WTC11 (cell line): ENCODE data around the gene ERC2. TPM values are rescaled to one million over a fixed set of nuclear protein-coding genes. Genes with fewer than 3 reads are reported as not detected.

ENCODE experiments used
- ATAC-seq: fragments of 200-7000 bp; cut with Tn5 transposase; 2 replicates; pipeline ENCODE4 v1.10.0; 2021; ENCODE audit warnings: mild to moderate bottlenecking, moderate library complexity
- CTCF ChIA-PET: fragments of 300-600 bp; sonication (Branson Sonifier 250); formaldehyde crosslinking; loops from one replicate; lab custom pipeline; 2021; ENCODE audit warnings: antibody characterized with exemption; lab: Charles Lee
- POLR2A ChIA-PET: fragments of 350-600 bp; sonication (Branson Sonifier 250); formaldehyde crosslinking; loops from one replicate; lab custom pipeline; 2021; ENCODE audit warnings: antibody characterized with exemption; lab: Charles Lee
- DNase-seq: peaks from one replicate; pipeline ENCODE4 v3.0.0; 2021; ENCODE audit warnings: low spot score
- H3K27ac Mint-ChIP-seq: 2 replicates; pipeline ENCODE4 v1.8.0; 2021; ENCODE audit warnings: mixed read lengths
- H3K27me3 Mint-ChIP-seq: 2 replicates; pipeline ENCODE4 v1.8.0; 2021; ENCODE audit warnings: low read depth, mild to moderate bottlenecking, moderate library complexity, mixed read lengths
- H3K36me3 Mint-ChIP-seq: 2 replicates; pipeline ENCODE4 v1.8.0; 2021; ENCODE audit warnings: mixed read lengths
- H3K4me1 Mint-ChIP-seq: 2 replicates; pipeline ENCODE4 v1.8.0; 2022; ENCODE audit warnings: mixed read lengths
- H3K4me3 Mint-ChIP-seq: 2 replicates; pipeline ENCODE4 v1.8.0; 2021; ENCODE audit warnings: mild to moderate bottlenecking, moderate library complexity, mixed read lengths
- H3K9me3 Mint-ChIP-seq: 2 replicates; pipeline ENCODE4 v1.8.0; 2021; ENCODE audit warnings: mixed read lengths
- ATF3 ChIP-seq: sonication (generic); formaldehyde crosslinking; conservative IDR thresholded peaks from 2 replicates; pipeline ENCODE4 v1.8.1; 2022; ENCODE audit warnings: mild to moderate bottlenecking, missing genetic modification reagents
- ATF6 ChIP-seq: sonication (generic); formaldehyde crosslinking; IDR thresholded peaks from 2 replicates; pipeline ENCODE4 v1.8.1; 2023; ENCODE audit warnings: mild to moderate bottlenecking, missing genetic modification reagents
- CREM ChIP-seq: sonication (generic); formaldehyde crosslinking; IDR thresholded peaks from 2 replicates; pipeline ENCODE4 v1.8.1; 2022; ENCODE audit warnings: mild to moderate bottlenecking, missing genetic modification reagents, moderate library complexity
- E2F4 ChIP-seq: sonication (generic); formaldehyde crosslinking; IDR thresholded peaks from 2 replicates; pipeline ENCODE4 v1.8.1; 2022; ENCODE audit warnings: low read depth, mild to moderate bottlenecking, moderate library complexity, missing genetic modification reagents, borderline replicate concordance
- FOXK1 ChIP-seq: sonication (generic); formaldehyde crosslinking; IDR thresholded peaks from 2 replicates; pipeline ENCODE4 v1.8.0; 2022; ENCODE audit warnings: mild to moderate bottlenecking, moderate library complexity, missing genetic modification reagents
- IRF1 ChIP-seq: sonication (generic); formaldehyde crosslinking; IDR thresholded peaks from 2 replicates; pipeline ENCODE4 v1.8.0; 2023; ENCODE audit warnings: missing genetic modification reagents
- IRF2 ChIP-seq: sonication (generic); formaldehyde crosslinking; IDR thresholded peaks from 2 replicates; pipeline ENCODE4 v1.8.0; 2022; ENCODE audit warnings: low read depth, missing genetic modification reagents, borderline replicate concordance
- MAX ChIP-seq: sonication (generic); formaldehyde crosslinking; IDR thresholded peaks from 2 replicates; pipeline ENCODE4 v1.8.0; 2022; ENCODE audit warnings: mild to moderate bottlenecking, missing genetic modification reagents
- MXD4 ChIP-seq: fragments of 250-450 bp; sonication (Bioruptor Pico); IDR thresholded peaks from 2 replicates; pipeline ENCODE4 v1.8.0; 2021; ENCODE audit warnings: mild to moderate bottlenecking, moderate library complexity, borderline replicate concordance
- NR3C1 ChIP-seq: sonication (generic); formaldehyde crosslinking; conservative IDR thresholded peaks from 2 replicates; pipeline ENCODE4 v1.8.1; 2023; ENCODE audit warnings: low read depth, mild to moderate bottlenecking, missing genetic modification reagents
- PRRX2 ChIP-seq: fragments of 250-450 bp; sonication (Bioruptor Pico); IDR thresholded peaks from 2 replicates; pipeline ENCODE4 v1.8.0; 2021; ENCODE audit warnings: mild to moderate bottlenecking
- RORB ChIP-seq: fragments of 250-450 bp; sonication (Bioruptor Pico); IDR thresholded peaks from 2 replicates; pipeline ENCODE4 v1.9.0; 2021; ENCODE audit warnings: mild to moderate bottlenecking
- SMAD4 ChIP-seq: sonication (generic); formaldehyde crosslinking; IDR thresholded peaks from 2 replicates; pipeline ENCODE4 v1.8.0; 2022; ENCODE audit warnings: mild to moderate bottlenecking, missing genetic modification reagents
- ZNF219 ChIP-seq: sonication (generic); formaldehyde crosslinking; IDR thresholded peaks from 2 replicates; pipeline ENCODE4 v1.8.0; 2023; ENCODE audit warnings: missing genetic modification reagents, mild to moderate bottlenecking, borderline replicate concordance
- ZNF317 ChIP-seq: sonication (generic); formaldehyde crosslinking; IDR thresholded peaks from 2 replicates; pipeline ENCODE4 v1.8.1; 2023; ENCODE audit warnings: low read depth, mild to moderate bottlenecking, moderate library complexity, missing genetic modification reagents, borderline replicate concordance
- ZNF396 ChIP-seq: fragments of 250-450 bp; sonication (Bioruptor Pico); IDR thresholded peaks from 2 replicates; pipeline ENCODE4 v1.8.0; 2021; ENCODE audit warnings: mild to moderate bottlenecking, moderate library complexity, borderline replicate concordance
- ZNF416 ChIP-seq: fragments of 250-450 bp; sonication (Bioruptor Pico); IDR thresholded peaks from 2 replicates; pipeline ENCODE4 v1.9.0; 2021; ENCODE audit warnings: mild to moderate bottlenecking, inconsistent platforms
- ZNF423 ChIP-seq: fragments of 250-450 bp; sonication (Bioruptor Pico); IDR thresholded peaks from 2 replicates; pipeline ENCODE4 v2.1.2; 2022; ENCODE audit warnings: mild to moderate bottlenecking, moderate library complexity
- ZNF671 ChIP-seq: fragments of 250-450 bp; sonication (Bioruptor Pico); IDR thresholded peaks from 2 replicates; pipeline ENCODE4 v1.8.0; 2021; ENCODE audit warnings: mild to moderate bottlenecking
- total RNA-seq: library from RNA; stranded (reverse); gene quantifications from 3 replicates; pipeline ENCODE4 v1.2.3, GENCODE V29; 2021
- TF ChIP-seq, protein P1 (sequence below): sonication (generic); formaldehyde crosslinking; IDR thresholded peaks from 2 replicates; pipeline ENCODE4 v1.8.0; 2022; ENCODE audit warnings: mild to moderate bottlenecking, missing genetic modification reagents
- TF ChIP-seq, protein P2 (sequence below): sonication (generic); formaldehyde crosslinking; IDR thresholded peaks from 2 replicates; pipeline ENCODE4 v1.8.0; 2022; ENCODE audit warnings: mild to moderate bottlenecking, missing genetic modification reagents
- TF ChIP-seq, protein P3 (sequence below): sonication (generic); formaldehyde crosslinking; IDR thresholded peaks from 2 replicates; pipeline ENCODE4 v1.8.1; 2023; ENCODE audit warnings: mild to moderate bottlenecking, missing genetic modification reagents, moderate library complexity

ERC2 gene
- total RNA-seq, 1 experiment from 2014 or later: 23.5 TPM

DNA sequence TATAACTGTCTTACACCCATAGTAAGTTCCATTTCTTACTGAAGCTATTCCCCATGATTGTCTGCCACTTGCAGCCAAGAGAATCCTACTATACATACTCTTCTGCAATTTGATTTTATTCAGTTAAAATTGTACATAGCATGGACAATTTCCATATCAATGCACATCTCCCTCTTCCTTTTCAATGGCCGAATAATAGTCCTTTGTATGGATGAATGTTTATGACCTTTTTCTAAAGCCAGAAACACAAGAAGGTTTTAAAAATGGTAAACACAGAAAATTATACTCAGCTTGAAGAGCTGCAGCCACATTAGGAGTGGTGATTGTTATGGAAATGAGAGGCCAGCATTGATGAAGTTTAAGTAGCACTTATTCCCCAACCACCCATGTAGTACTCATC lies 8.5 kb upstream of the ERC2 start (continued):
- TF ChIP-seq ZNF396 (CRISPR knock-in tag) (no peak), SMAD4 (CRISPR knock-in tag) (no peak)

GRCh38 chr3:56471771-56472170 lies 3.5 kb upstream of the ERC2 start:
- Mint-ChIP-seq H3K4me3 (no peak overlapping the region), H3K36me3 (no peaks in the 10 kb centered on the region)
- ATAC-seq: no peak

GRCh38 chr3:56469141-56469540 lies 874 bp upstream of the ERC2 start:
- Mint-ChIP-seq H3K4me3 (0 out of 2 replicates have a peak overlapping the region, but pooled peaks have one; percentile 24), H3K4me1 (peaks cover 13% of the 10 kb centered on the region), H3K9me3 (no peaks in the 10 kb centered on the region), H3K36me3 (no peaks in the 10 kb centered on the region), H3K27ac (no peak overlapping the region), H3K27me3 (no peaks in the 10 kb centered on the region)
- ATAC-seq (no peak), DNase-seq (no peak)
- ChIA-PET CTCF (interaction anchor here (0.8 to 3.8 kb wide), 8 partner anchors 9 to 129 kb away, joined by 3 to 23 read pairs (median 4); no protein-coding TSS in a partner anchor), POLR2A (no interaction called here)
- TF ChIP-seq, protein P1, sequence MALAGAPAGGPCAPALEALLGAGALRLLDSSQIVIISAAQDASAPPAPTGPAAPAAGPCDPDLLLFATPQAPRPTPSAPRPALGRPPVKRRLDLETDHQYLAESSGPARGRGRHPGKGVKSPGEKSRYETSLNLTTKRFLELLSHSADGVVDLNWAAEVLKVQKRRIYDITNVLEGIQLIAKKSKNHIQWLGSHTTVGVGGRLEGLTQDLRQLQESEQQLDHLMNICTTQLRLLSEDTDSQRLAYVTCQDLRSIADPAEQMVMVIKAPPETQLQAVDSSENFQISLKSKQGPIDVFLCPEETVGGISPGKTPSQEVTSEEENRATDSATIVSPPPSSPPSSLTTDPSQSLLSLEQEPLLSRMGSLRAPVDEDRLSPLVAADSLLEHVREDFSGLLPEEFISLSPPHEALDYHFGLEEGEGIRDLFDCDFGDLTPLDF (CRISPR knock-in tag): no peak
- no peak for TF ChIP-seq ZNF671 (CRISPR knock-in tag)
- TF ChIP-seq, protein P2, sequence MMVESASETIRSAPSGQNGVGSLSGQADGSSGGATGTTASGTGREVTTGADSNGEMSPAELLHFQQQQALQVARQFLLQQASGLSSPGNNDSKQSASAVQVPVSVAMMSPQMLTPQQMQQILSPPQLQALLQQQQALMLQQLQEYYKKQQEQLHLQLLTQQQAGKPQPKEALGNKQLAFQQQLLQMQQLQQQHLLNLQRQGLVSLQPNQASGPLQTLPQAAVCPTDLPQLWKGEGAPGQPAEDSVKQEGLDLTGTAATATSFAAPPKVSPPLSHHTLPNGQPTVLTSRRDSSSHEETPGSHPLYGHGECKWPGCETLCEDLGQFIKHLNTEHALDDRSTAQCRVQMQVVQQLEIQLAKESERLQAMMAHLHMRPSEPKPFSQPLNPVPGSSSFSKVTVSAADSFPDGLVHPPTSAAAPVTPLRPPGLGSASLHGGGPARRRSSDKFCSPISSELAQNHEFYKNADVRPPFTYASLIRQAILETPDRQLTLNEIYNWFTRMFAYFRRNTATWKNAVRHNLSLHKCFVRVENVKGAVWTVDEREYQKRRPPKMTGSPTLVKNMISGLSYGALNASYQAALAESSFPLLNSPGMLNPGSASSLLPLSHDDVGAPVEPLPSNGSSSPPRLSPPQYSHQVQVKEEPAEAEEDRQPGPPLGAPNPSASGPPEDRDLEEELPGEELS: no peak
- no peak for TF ChIP-seq ZNF396 (CRISPR knock-in tag)
- TF ChIP-seq ZNF416: no peak
- TF ChIP-seq PRRX2 (CRISPR knock-in tag): no peak
- no peak for TF ChIP-seq FOXK1
- no peak for TF ChIP-seq CREM
- TF ChIP-seq, protein P3, sequence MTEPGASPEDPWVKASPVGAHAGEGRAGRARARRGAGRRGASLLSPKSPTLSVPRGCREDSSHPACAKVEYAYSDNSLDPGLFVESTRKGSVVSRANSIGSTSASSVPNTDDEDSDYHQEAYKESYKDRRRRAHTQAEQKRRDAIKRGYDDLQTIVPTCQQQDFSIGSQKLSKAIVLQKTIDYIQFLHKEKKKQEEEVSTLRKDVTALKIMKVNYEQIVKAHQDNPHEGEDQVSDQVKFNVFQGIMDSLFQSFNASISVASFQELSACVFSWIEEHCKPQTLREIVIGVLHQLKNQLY (CRISPR knock-in tag): no peak
- TF ChIP-seq ZNF317 (CRISPR knock-in tag): no peak
- no peak for TF ChIP-seq E2F4 (CRISPR knock-in tag)
- TF ChIP-seq IRF1: no peak

More at GRCh38 chr3:56471771-56472170, 3.5 kb upstream of the ERC2 start:
- no peak for DNase-seq
- H3K9me3 Mint-ChIP-seq: no peaks in the 10 kb centered on the region
- H3K4me1 Mint-ChIP-seq: peaks cover 17% of the 10 kb centered on the region
- ChIA-PET POLR2A (no interaction called here), CTCF (interaction anchor here (0.6 to 1.4 kb wide), 2 partner anchors 23 to 143 kb away, joined by 3 read pairs; no protein-coding TSS in a partner anchor)
- TF ChIP-seq ATF6 (CRISPR knock-in tag) (no peak), IRF2 (CRISPR knock-in tag) (no peak), CREM (no peak), ZNF423 (CRISPR knock-in tag) (no peak), RORB (CRISPR knock-in tag) (no peak), ATF3 (no peak), MXD4 (CRISPR knock-in tag) (no peak), ZNF219 (no peak), NR3C1 (CRISPR knock-in tag) (no peak), MAX (no peak)
- H3K27ac Mint-ChIP-seq: no peak overlapping the region
- H3K27me3 Mint-ChIP-seq: no peaks in the 10 kb centered on the region
